ENCODE measurements around the gene JOSD2.

GRCh38 chr19:50489461-50490011 lies 21.5 kb downstream of the JOSD2 start:
- no peak for TF ChIP-seq YY1 (IDR thresholded peaks at IDR 0.05; ENCODE audit: extremely low read depth, insufficient replicate concordance, low read depth, low read length)
- no peak for TF ChIP-seq JUND (IDR thresholded peaks at IDR 0.05)

All from HCT116 (cell line).